H1 (cell line): Measurements from ENCODE around the gene SCN10A. TPM values are rescaled to one million over a fixed set of nuclear protein-coding genes. Genes with fewer than 3 reads are reported as not detected.

Experiments used
- CTCF ChIA-PET: fragments of 300-600 bp; sonication (Branson Sonifier 250); formaldehyde crosslinking; loops from one replicate; lab custom pipeline; 2021; ENCODE audit not compliant: partially characterized antibody; lab: Charles Lee
- POLR2A ChIA-PET: fragments of 300-600 bp; sonication (Branson Sonifier 250); formaldehyde crosslinking; loops from one replicate; lab custom pipeline; 2021; ENCODE audit warnings: inconsistent platforms; ENCODE audit not compliant: partially characterized antibody; lab: Charles Lee
- DNase-seq, 2 experiments: peaks; one replicate each; pipeline versions ENCODE4 v3.0.0 to v3.0.0-alpha.2; 2010 to 2022; ENCODE audit warnings: low spot score in 2 of 2, low read depth in 1 of 2, mixed read lengths in 1 of 2
- FAIRE-seq: peaks from 2 replicates; lab custom pipeline; 2011; peaks lifted over from hg19 to GRCh38; lab: Jason Lieb, UNC
- H2AFZ ChIP-seq: 2 replicates; pipeline ENCODE4 v1.8.1; 2012; ENCODE audit warnings: low read length, inconsistent platforms
- H2AK5ac ChIP-seq: 2 replicates; pipeline ENCODE4 v1.6.1; 2013; ENCODE audit warnings: low read depth, low read length
- H2BK120ac ChIP-seq: replicated peaks from 2 replicates; pipeline ENCODE3; 2013; ENCODE audit warnings: low read depth, low read length, inconsistent platforms
- H2BK12ac ChIP-seq: 2 replicates; pipeline ENCODE4 v1.6.1; 2013; ENCODE audit warnings: low read depth, low read length
- H2BK15ac ChIP-seq: 2 replicates; pipeline ENCODE4 v1.6.1; 2013; ENCODE audit warnings: low read length
- H2BK20ac ChIP-seq: 2 replicates; pipeline ENCODE4 v1.6.1; 2013; ENCODE audit warnings: low read length
- H2BK5ac ChIP-seq: 2 replicates; pipeline ENCODE4 v1.6.1; 2013; ENCODE audit warnings: low read depth, low read length
- H3K14ac ChIP-seq: 2 replicates; pipeline ENCODE4 v1.6.1; 2013; ENCODE audit warnings: inconsistent platforms; ENCODE audit not compliant: insufficient read length
- H3K18ac ChIP-seq: 2 replicates; pipeline ENCODE4 v1.6.1; 2013; ENCODE audit warnings: low read length; ENCODE audit errors: extremely low read depth
- H3K23ac ChIP-seq: 2 replicates; pipeline ENCODE4 v1.6.1; 2013; ENCODE audit warnings: inconsistent platforms; ENCODE audit not compliant: insufficient read length
- H3K23me2 ChIP-seq: 2 replicates; pipeline ENCODE4 v1.6.1; 2013; ENCODE audit warnings: low read depth, low read length
- H3K27ac ChIP-seq: 2 replicates; pipeline ENCODE4 v1.6.1; 2011; ENCODE audit warnings: low read depth, low read length, inconsistent platforms
- H3K27me3 ChIP-seq, 4 experiments: replicated peaks in 1 of 4; 1 replicate in 1 of 4; 2 replicates in 3 of 4; pipeline versions ENCODE4 v1.6.1 to v1.8.1; 2011 to 2013; ENCODE audit warnings: low read length in 3 of 4, mild to moderate bottlenecking in 3 of 4, inconsistent platforms in 2 of 4, mixed read lengths in 2 of 4, moderate library complexity in 1 of 4; ENCODE audit not compliant: control insufficient read depth in 3 of 4, insufficient read depth in 3 of 4; ENCODE audit errors: extremely low read depth in 1 of 4
- H3K36me3 ChIP-seq, 4 experiments: 2 replicates each; pipeline versions ENCODE4 v1.6.1 to v1.8.1; 2011 to 2013; ENCODE audit warnings: mild to moderate bottlenecking in 4 of 4, low read length in 3 of 4, moderate library complexity in 2 of 4, control low read depth in 1 of 4, inconsistent platforms in 1 of 4; ENCODE audit not compliant: insufficient read depth in 4 of 4, control insufficient read depth in 2 of 4
- H3K4ac ChIP-seq: replicated peaks from 2 replicates; pipeline ENCODE3; 2013; ENCODE audit warnings: low read length, low read depth, mixed read lengths, inconsistent platforms; ENCODE audit not compliant: insufficient read length
- H3K4me1 ChIP-seq, 4 experiments: replicated peaks in 1 of 4; 1 replicate in 1 of 4; 2 replicates in 3 of 4; pipeline versions ENCODE4 v1.6.1 to v1.8.1; 2011 to 2013; ENCODE audit warnings: low read length in 3 of 4, inconsistent platforms in 2 of 4, mixed read lengths in 1 of 4; ENCODE audit not compliant: insufficient read depth in 4 of 4, control insufficient read depth in 3 of 4
- H3K4me2 ChIP-seq, 2 experiments: 2 replicates each; pipeline versions ENCODE4 v1.6.1 to v1.8.1; 2011 to 2013; ENCODE audit warnings: low read depth in 2 of 2, low read length in 2 of 2, control low read depth in 1 of 2, inconsistent platforms in 1 of 2, mild to moderate bottlenecking in 1 of 2; ENCODE audit not compliant: insufficient read depth in 1 of 2
- H3K4me3 ChIP-seq, 4 experiments: fragments of 200-600, 300-600 bp in 1 of 4; sonication (generic), shearing (Covaris generic), sonication (Bioruptor Twin) in 1 of 4; 2 replicates each; pipeline versions ENCODE4 v1.5.1 to v1.8.1; 2011 to 2016; ENCODE audit warnings: low read length in 4 of 4, low read depth in 3 of 4, control low read depth in 2 of 4, inconsistent platforms in 2 of 4, mild to moderate bottlenecking in 2 of 4, mixed read lengths in 1 of 4, moderate library complexity in 1 of 4; ENCODE audit not compliant: insufficient read depth in 2 of 4; ENCODE audit errors: extremely low read depth in 1 of 4
- H3K56ac ChIP-seq: replicated peaks from 2 replicates; pipeline ENCODE3; 2013; ENCODE audit warnings: low read depth, mild to moderate bottlenecking, mixed read lengths, low read length, inconsistent platforms; ENCODE audit not compliant: insufficient read length
- H3K79me1 ChIP-seq: 2 replicates; pipeline ENCODE4 v1.6.1; 2013; ENCODE audit warnings: low read depth, low read length, control low read depth
- H3K79me2 ChIP-seq, 2 experiments: 2 replicates each; pipeline versions ENCODE4 v1.6.1 to v1.8.1; 2012 to 2013; ENCODE audit warnings: low read length in 2 of 2, mild to moderate bottlenecking in 2 of 2, inconsistent platforms in 1 of 2; ENCODE audit not compliant: insufficient read depth in 2 of 2, control insufficient read depth in 1 of 2
- H3K9ac ChIP-seq, 4 experiments: replicated peaks in 1 of 4; 1 replicate in 1 of 4; 2 replicates in 3 of 4; pipeline versions ENCODE4 v1.6.1 to v1.8.1; 2011 to 2013; ENCODE audit warnings: low read depth in 3 of 4, low read length in 3 of 4, control low read depth in 2 of 4, mild to moderate bottlenecking in 2 of 4, moderate library complexity in 2 of 4, inconsistent platforms in 1 of 4; ENCODE audit errors: extremely low read depth in 1 of 4
- H3K9me3 ChIP-seq, 2 experiments: 2 replicates each; pipeline versions ENCODE4 v1.6.1 to v1.8.1; 2012 to 2013; ENCODE audit warnings: mild to moderate bottlenecking in 2 of 2, moderate library complexity in 2 of 2, control low read depth in 1 of 2, inconsistent platforms in 1 of 2, low read depth in 1 of 2, low read length in 1 of 2, mixed read lengths in 1 of 2; ENCODE audit not compliant: insufficient read depth in 2 of 2
- H4K20me1 ChIP-seq, 2 experiments: replicated peaks in 1 of 2; 2 replicates each; pipeline versions ENCODE3 to v1.8.1; 2011 to 2013; ENCODE audit warnings: inconsistent platforms in 2 of 2, low read length in 2 of 2, mild to moderate bottlenecking in 1 of 2; ENCODE audit not compliant: insufficient read depth in 2 of 2, control insufficient read depth in 1 of 2
- H4K5ac ChIP-seq: 2 replicates; pipeline ENCODE4 v1.6.1; 2013; ENCODE audit warnings: low read length, low read depth, mixed read lengths, inconsistent platforms; ENCODE audit not compliant: insufficient read length
- H4K8ac ChIP-seq: 2 replicates; pipeline ENCODE4 v1.8.0; 2013; ENCODE audit warnings: mild to moderate bottlenecking, moderate library complexity, low read length, inconsistent platforms; ENCODE audit not compliant: insufficient read depth; ENCODE audit errors: extremely low read depth
- H4K91ac ChIP-seq: replicated peaks from 2 replicates; pipeline ENCODE3; 2013; ENCODE audit warnings: low read length, mixed read lengths, inconsistent platforms; ENCODE audit not compliant: insufficient read length
- BACH1 ChIP-seq: IDR thresholded peaks from 2 replicates; pipeline ENCODE4 v1.6.1; 2012; ENCODE audit warnings: low read length, improper control_type of control experiment
- CBX5 ChIP-seq: fragments of 300-800, 300-1000 bp; sonication (generic); IDR thresholded peaks from 2 replicates; pipeline ENCODE4 v1.7.1; 2016; ENCODE audit warnings: antibody characterized with exemption, low read length, low read depth
- EGR1 ChIP-seq: IDR thresholded peaks from 2 replicates; pipeline ENCODE4 v1.6.1; 2011; ENCODE audit warnings: low read depth, low read length, borderline replicate concordance
- GABPA ChIP-seq: IDR thresholded peaks from 2 replicates; pipeline ENCODE4 v1.6.1; 2011; ENCODE audit warnings: mild to moderate bottlenecking, low read length, moderate library complexity, borderline replicate concordance; ENCODE audit not compliant: insufficient read depth
- GTF2F1 ChIP-seq: IDR thresholded peaks from 2 replicates; pipeline ENCODE4 v1.6.1; 2012; ENCODE audit warnings: low read depth, low read length, improper control_type of control experiment, borderline replicate concordance
- JUND ChIP-seq: IDR thresholded peaks from 2 replicates; pipeline ENCODE4 v1.6.1; 2011; ENCODE audit warnings: mild to moderate bottlenecking, improper control_type of control experiment, low read length
- MAX ChIP-seq: IDR thresholded peaks from 2 replicates; pipeline ENCODE4 v1.6.1; 2012; ENCODE audit warnings: inconsistent platforms
- NANOG ChIP-seq: IDR thresholded peaks from 2 replicates; pipeline ENCODE4 v1.6.1; 2011; ENCODE audit warnings: low read length, low read depth, mild to moderate bottlenecking, inconsistent platforms; ENCODE audit not compliant: insufficient read depth, poor library complexity, severe bottlenecking
- NRF1 ChIP-seq: IDR thresholded peaks from 2 replicates; pipeline ENCODE4 v1.6.1; 2011; ENCODE audit warnings: mild to moderate bottlenecking, low read depth, low read length, improper control_type of control experiment
- RFX5 ChIP-seq: IDR thresholded peaks from 2 replicates; pipeline ENCODE4 v1.6.1; 2011; ENCODE audit warnings: low read depth, low read length, improper control_type of control experiment, borderline replicate concordance
- TBP ChIP-seq: IDR thresholded peaks from 2 replicates; pipeline ENCODE4 v1.6.1; 2011; ENCODE audit warnings: low read depth, low read length, improper control_type of control experiment
- WGBS, 2 experiments: shearing (Covaris generic) in 1 of 2; methylation state at CpG; one replicate each; pipeline versions ENCODE4 v1.1.6 to v1.1.7; 2013 to 2015; ENCODE audit warnings: low lambda C conversion rate in 2 of 2, mixed read lengths in 2 of 2, inconsistent platforms in 1 of 2, low coverage in 1 of 2, missing lambda C conversion rate in 1 of 2; ENCODE audit not compliant: insufficient replicate concordance in 2 of 2, insufficient coverage in 1 of 2, insufficient read length in 1 of 2; ENCODE audit errors: extremely low coverage in 1 of 2, missing lambda C conversion rate in 1 of 2; 5-methylcytosine and 5-hydroxymethylcytosine counted together
- polyA plus RNA-seq, 7 experiments: library from polyadenylated mRNA; depleted of rRNA in 3 of 7; stranded (reverse) in 5 of 7; unstranded in 2 of 7; fragments of >200 nt in 5 of 7; fragments of 200-250 nt in 2 of 7; gene quantifications; 1 replicate in 5 of 7; 2 replicates in 1 of 7; 4 replicates in 1 of 7; pipeline versions ENCODE4 v1.2.1 to v1.2.3, GENCODE V29; 2011 to 2013; ENCODE audit warnings: missing spikeins in 2 of 7, mixed read lengths in 2 of 7
- total RNA-seq: library from RNA; stranded (reverse); fragmentation: NEBNext Ultra II Directional; extraction: Animal tissue kit (Norgen Biotek cat#: 25700); gene quantifications from 2 replicates; pipeline ENCODE4 v1.2.1, GENCODE V29; 2021
- TF ChIP-seq, protein P1 (sequence below): IDR thresholded peaks from 2 replicates; pipeline ENCODE4 v1.6.1; 2012; ENCODE audit warnings: inconsistent platforms
- TF ChIP-seq, protein P2 (sequence below): IDR thresholded peaks from 2 replicates; pipeline ENCODE4 v1.6.1; 2011; ENCODE audit warnings: low read length, improper control_type of control experiment

Gene SCN10A
- total and polyA plus RNA-seq, 2 of the 8 experiments (the other 6 are each of a cell fraction or from before 2014, with no cell fraction given), result not detected

- ChIA-PET CTCF (interaction anchor here (0.6 to 1.5 kb wide), 4 partner anchors 85 to 203 kb away, joined by 3 to 4 read pairs (median 3); no protein-coding TSS in a partner anchor), POLR2A (no interaction called here)
- no peak overlapping the region for H2BK5ac ChIP-seq
- H3K4me3 ChIP-seq, result no peak overlapping the region
- H4K8ac ChIP-seq, result no peak overlapping the region
- H3K9me3 ChIP-seq, result no peaks in the 10 kb centered on the region
- no peak overlapping the region for H2AK5ac ChIP-seq
- H2BK120ac ChIP-seq, result no peak overlapping the region
- H4K20me1 ChIP-seq, result no peaks in the 10 kb centered on the region
- H2BK15ac ChIP-seq, result no peak overlapping the region
- H3K56ac ChIP-seq, result no peak overlapping the region
- no peak overlapping the region for H3K14ac ChIP-seq
- H3K79me1 ChIP-seq, result no peaks in the 10 kb centered on the region
- peaks cover 3% of the 10 kb centered on the region; the same call in 1 of the 2 replicates for H3K23me2 ChIP-seq
- no peaks in the 10 kb centered on the region for H3K27me3 ChIP-seq
- no peak overlapping the region for H3K4ac ChIP-seq
- no peaks in the 10 kb centered on the region for H3K79me2 ChIP-seq
- no peak overlapping the region for H4K5ac ChIP-seq
- no peak overlapping the region for H4K91ac ChIP-seq
- no peak overlapping the region for H2BK20ac ChIP-seq
- H3K18ac ChIP-seq, result no peak overlapping the region
- H3K4me1 ChIP-seq, result no peaks in the 10 kb centered on the region
- H3K4me2 ChIP-seq, result no peak overlapping the region
- no peak overlapping the region for H3K9ac ChIP-seq
- H2BK12ac ChIP-seq, result no peak overlapping the region
- WGBS, 2 experiments, result 90% methylated on average over 8 of the region's 8 CpGs; no CpG with 5 or more reads in 1 of the 2 experiments
- FAIRE-seq, result no peak
- H3K23ac ChIP-seq, result no peak overlapping the region
- no peak overlapping the region for H3K27ac ChIP-seq
- H3K36me3 ChIP-seq, result no peaks in the 10 kb centered on the region
- H2AFZ ChIP-seq, result no peak overlapping the region; the same call in 1 of the 2 replicates
- DNase-seq, result no peak
- TF ChIP-seq, protein P1, sequence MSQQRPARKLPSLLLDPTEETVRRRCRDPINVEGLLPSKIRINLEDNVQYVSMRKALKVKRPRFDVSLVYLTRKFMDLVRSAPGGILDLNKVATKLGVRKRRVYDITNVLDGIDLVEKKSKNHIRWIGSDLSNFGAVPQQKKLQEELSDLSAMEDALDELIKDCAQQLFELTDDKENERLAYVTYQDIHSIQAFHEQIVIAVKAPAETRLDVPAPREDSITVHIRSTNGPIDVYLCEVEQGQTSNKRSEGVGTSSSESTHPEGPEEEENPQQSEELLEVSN, result no peak
- no peak for TF ChIP-seq JUND
- no peak for TF ChIP-seq NANOG
- TF ChIP-seq, protein P2, sequence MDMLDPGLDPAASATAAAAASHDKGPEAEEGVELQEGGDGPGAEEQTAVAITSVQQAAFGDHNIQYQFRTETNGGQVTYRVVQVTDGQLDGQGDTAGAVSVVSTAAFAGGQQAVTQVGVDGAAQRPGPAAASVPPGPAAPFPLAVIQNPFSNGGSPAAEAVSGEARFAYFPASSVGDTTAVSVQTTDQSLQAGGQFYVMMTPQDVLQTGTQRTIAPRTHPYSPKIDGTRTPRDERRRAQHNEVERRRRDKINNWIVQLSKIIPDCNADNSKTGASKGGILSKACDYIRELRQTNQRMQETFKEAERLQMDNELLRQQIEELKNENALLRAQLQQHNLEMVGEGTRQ, result no peak
- no peak for TF ChIP-seq TBP
- no peak for TF ChIP-seq NRF1
- TF ChIP-seq GTF2F1, result no peak
- no peak for TF ChIP-seq BACH1
- TF ChIP-seq RFX5, result no peak
- no peak for TF ChIP-seq GABPA
- TF ChIP-seq CBX5, result no peak
- TF ChIP-seq MAX, result no peak
- TF ChIP-seq EGR1, result no peak
Measured at GRCh38 chr3:38823722-38824121, 7.7 kb upstream of the SCN10A start.
